Measurements from ENCODE around the gene COL7A1. TPM values are rescaled to one million over a fixed set of nuclear protein-coding genes. Genes with fewer than 3 reads are reported as not detected.

Gene COL7A1
- total RNA-seq, 2 experiments from 2014 or later, result 1.6 to 2.2 TPM

- H3K4me1 Mint-ChIP-seq (ENCODE audit: low read depth), result peaks cover 21% of the 10 kb centered on the region
- TF ChIP-seq CTCF (IDR thresholded peaks at IDR 0.05), result no peak
- ChIA-PET CTCF (interaction anchor here (1.1 to 3.5 kb wide), 5 partner anchors 9 to 197 kb away, joined by 3 to 46 read pairs (median 22); partner anchors contain the start of genes PFKFB4 and TMEM89), POLR2A (interaction anchor here (1.6 to 3.5 kb wide), 3 partner anchors 9 to 29 kb away, joined by 8 to 25 read pairs (median 11); partner anchors contain the start of gene CELSR3)
- no peak for ATAC-seq
- no peak for DNase-seq
- no peaks in the 10 kb centered on the region for H3K9me3 Mint-ChIP-seq
- H3K4me3 Mint-ChIP-seq, result peak overlapping the region; percentile 8
- no peaks in the 10 kb centered on the region for H3K27me3 Mint-ChIP-seq
- peaks cover 10% of the 10 kb centered on the region for H3K36me3 Mint-ChIP-seq (ENCODE audit: low read depth)
- intact Hi-C loops (cut with micrococcal nuclease), result no loop called here
- H3K27ac Mint-ChIP-seq, result no peak overlapping the region
Observed at GRCh38 chr3:48633256-48633655, 38.1 kb upstream of the COL7A1 start.

- Mint-ChIP-seq H3K27me3 (no peaks in the 10 kb centered on the region), H3K27ac (no peak overlapping the region), H3K4me3 (no peak overlapping the region), H3K36me3 (ENCODE audit: low read depth) (peaks cover 10% of the 10 kb centered on the region), H3K4me1 (ENCODE audit: low read depth) (peaks cover 15% of the 10 kb centered on the region), H3K9me3 (no peaks in the 10 kb centered on the region)
- DNase-seq (no peak), ATAC-seq (no peak)
- TF ChIP-seq CTCF (IDR thresholded peaks at IDR 0.05), result no peak
- ChIA-PET CTCF (no interaction called here), POLR2A (interaction anchor here (1.0 kb wide), 1 partner anchor 19 kb away, joined by 3 read pairs; no protein-coding TSS in a partner anchor)
- intact Hi-C loops (cut with micrococcal nuclease), result no loop called here
Observed at GRCh38 chr3:48631516-48632448, 36.7 kb upstream of the COL7A1 start.

GRCh38 chr3:48630833-48631232, 35.7 kb upstream of the COL7A1 start:
- Mint-ChIP-seq H3K4me1 (ENCODE audit: low read depth) (peaks cover 8% of the 10 kb centered on the region), H3K27ac (no peak overlapping the region), H3K36me3 (ENCODE audit: low read depth) (peaks cover 12% of the 10 kb centered on the region), H3K27me3 (no peaks in the 10 kb centered on the region), H3K9me3 (no peaks in the 10 kb centered on the region), H3K4me3 (no peak overlapping the region)
- ChIA-PET POLR2A (no interaction called here), CTCF (no interaction called here)
- ATAC-seq (no peak), DNase-seq (no peak)
- no peak for TF ChIP-seq CTCF (IDR thresholded peaks at IDR 0.05)
- intact Hi-C loops (cut with micrococcal nuclease), result no loop called here

GRCh38 chr3:48630407-48630806, 35.3 kb upstream of the COL7A1 start:
- intact Hi-C loops (cut with micrococcal nuclease), result no loop called here
- Mint-ChIP-seq H3K4me3 (no peak overlapping the region), H3K36me3 (ENCODE audit: low read depth) (peaks cover 12% of the 10 kb centered on the region), H3K27ac (no peak overlapping the region), H3K27me3 (no peaks in the 10 kb centered on the region), H3K4me1 (ENCODE audit: low read depth) (peaks cover 8% of the 10 kb centered on the region), H3K9me3 (no peaks in the 10 kb centered on the region)
- ATAC-seq (no peak), DNase-seq (no peak)
- CTCF ChIA-PET, result no interaction called here
- TF ChIP-seq CTCF (IDR thresholded peaks at IDR 0.05), result no peak
- POLR2A ChIA-PET, result interaction anchor here (0.9 to 1.4 kb wide), 2 partner anchors 9 to 11 kb away, joined by 3 to 6 read pairs; no protein-coding TSS in a partner anchor

- CTCF ChIA-PET, result no interaction called here
- no peak overlapping the region for H3K4me3 Mint-ChIP-seq
- intact Hi-C loops (cut with micrococcal nuclease), result no loop called here
- no peak for ATAC-seq
- no peak overlapping the region for H3K27ac Mint-ChIP-seq
- no peaks in the 10 kb centered on the region for H3K9me3 Mint-ChIP-seq
- DNase-seq, result no peak
- H3K27me3 Mint-ChIP-seq, result no peaks in the 10 kb centered on the region
- no peak for TF ChIP-seq CTCF (IDR thresholded peaks at IDR 0.05)
- H3K4me1 Mint-ChIP-seq (ENCODE audit: low read depth), result peaks cover 8% of the 10 kb centered on the region
- H3K36me3 Mint-ChIP-seq (ENCODE audit: low read depth), result peaks cover 12% of the 10 kb centered on the region
- POLR2A ChIA-PET, result interaction anchor here (0.9 to 1.4 kb wide), 2 partner anchors 9 to 11 kb away, joined by 3 to 6 read pairs; no protein-coding TSS in a partner anchor
Observed at GRCh38 chr3:48629894-48630293, 34.8 kb upstream of the COL7A1 start.
